Measurements from ENCODE around the gene C5orf47.

Gene C5orf47, protein sequence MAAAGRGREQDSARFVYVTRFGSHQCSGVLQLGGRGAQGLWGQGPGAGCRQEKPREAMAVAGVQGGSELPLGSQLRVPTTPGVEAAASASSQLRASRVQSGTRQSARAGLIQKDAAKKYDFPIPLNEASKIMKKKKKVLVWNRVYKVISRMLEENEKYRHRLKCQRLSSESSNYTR

DNA sequence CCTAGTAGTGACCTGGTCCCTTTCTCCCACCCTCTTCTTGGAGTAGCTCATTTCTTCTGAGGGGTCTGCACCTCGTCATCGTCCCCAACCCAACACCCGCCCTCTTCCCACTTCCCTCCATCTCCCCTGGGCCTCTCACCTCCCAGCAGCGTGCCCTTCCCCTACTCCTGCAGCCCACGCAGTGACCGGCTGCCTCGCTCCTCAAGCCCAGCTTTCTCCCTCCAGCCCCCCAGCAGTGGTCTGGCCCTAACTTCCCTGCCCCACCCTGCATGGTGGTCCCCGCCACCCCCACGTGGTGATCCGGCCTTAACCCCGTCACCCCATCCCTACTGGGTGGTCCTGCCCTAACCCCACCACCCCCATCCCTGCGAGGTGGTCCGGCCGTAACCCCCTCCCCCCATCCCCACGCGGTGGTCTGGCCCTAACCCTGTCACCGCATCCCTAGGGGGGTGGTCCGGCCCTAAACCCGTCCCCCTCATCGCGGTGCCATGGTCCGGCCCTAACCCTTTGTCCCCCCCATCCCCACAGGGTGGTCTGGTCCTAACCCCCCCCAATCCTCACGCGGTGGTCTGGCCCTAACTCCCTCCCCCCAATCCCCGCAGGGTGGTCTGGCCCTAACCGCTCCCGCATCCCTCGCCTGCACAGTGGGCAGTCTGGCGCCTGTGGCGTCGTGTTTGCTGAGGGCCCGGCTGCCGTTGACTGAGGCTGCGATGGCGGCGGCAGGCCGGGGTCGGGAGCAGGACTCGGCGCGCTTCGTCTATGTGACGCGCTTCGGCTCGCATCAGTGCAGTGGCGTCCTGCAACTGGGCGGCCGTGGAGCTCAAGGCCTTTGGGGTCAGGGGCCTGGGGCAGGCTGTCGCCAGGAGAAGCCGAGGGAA lies at the start of gene C5orf47:
TSS of gene C5orf47 (plus strand) at position 617 of the 878 bp plus-strand sequence. CDS start at position 711, 94 bp downstream.
- H3K4me3 ChIP-seq (ENCODE audit: low read depth, low read length), result no peak within 1 kb of the TSS
- TF ChIP-seq CTCF (IDR thresholded peaks at IDR 0.05; ENCODE audit: control insufficient read depth, extremely low read depth, insufficient read depth), result no peak
- no peak for DNase-seq (ENCODE audit: low read depth)

- no peak for TF ChIP-seq CTCF (IDR thresholded peaks at IDR 0.05; ENCODE audit: control insufficient read depth, extremely low read depth, insufficient read depth)
- DNase-seq (ENCODE audit: low read depth), result no peak
- H3K4me3 ChIP-seq (ENCODE audit: low read depth, low read length), result no peak overlapping the region
These were observed 48.7 kb upstream of the C5orf47 start for GRCh38 chr5:173940269-173940668.

- H3K4me3 ChIP-seq (ENCODE audit: low read depth, low read length), result no peak overlapping the region
- DNase-seq (ENCODE audit: low read depth), result no peak
- TF ChIP-seq CTCF (IDR thresholded peaks at IDR 0.05; ENCODE audit: control insufficient read depth, extremely low read depth, insufficient read depth), result no peak
These were observed 47.9 kb upstream of the C5orf47 start for GRCh38 chr5:173941102-173941501.

GRCh38 chr5:173941758-173942401 lies 47.1 kb upstream of the C5orf47 start:
- H3K4me3 ChIP-seq (ENCODE audit: low read depth, low read length), result no peak overlapping the region
- DNase-seq (ENCODE audit: low read depth), result peak; percentile 76
- TF ChIP-seq CTCF (IDR thresholded peaks at IDR 0.05; ENCODE audit: control insufficient read depth, extremely low read depth, insufficient read depth), result no peak

- DNase-seq (ENCODE audit: low read depth), result peak; percentile 54
- TF ChIP-seq CTCF (IDR thresholded peaks at IDR 0.05; ENCODE audit: control insufficient read depth, extremely low read depth, insufficient read depth), result no peak
- H3K4me3 ChIP-seq (ENCODE audit: low read depth, low read length), result no peak overlapping the region
These were observed 44.5 kb upstream of the C5orf47 start for GRCh38 chr5:173944511-173944910.

- no peak for DNase-seq (ENCODE audit: low read depth)
- H3K4me3 ChIP-seq (ENCODE audit: low read depth, low read length), result no peak overlapping the region
- TF ChIP-seq CTCF (IDR thresholded peaks at IDR 0.05; ENCODE audit: control insufficient read depth, extremely low read depth, insufficient read depth), result no peak
These were observed 43.8 kb upstream of the C5orf47 start for GRCh38 chr5:173945160-173945559.
